ENCODE measurements around the gene CTSH. TPM values are rescaled to one million over a fixed set of nuclear protein-coding genes. Genes with fewer than 3 reads are reported as not detected.

The CTSH gene
- total and polyA plus RNA-seq, 2 of the 13 experiments (the other 11 are each of a cell fraction or from before 2014, with no cell fraction given): 265 to 653 TPM

DNA sequence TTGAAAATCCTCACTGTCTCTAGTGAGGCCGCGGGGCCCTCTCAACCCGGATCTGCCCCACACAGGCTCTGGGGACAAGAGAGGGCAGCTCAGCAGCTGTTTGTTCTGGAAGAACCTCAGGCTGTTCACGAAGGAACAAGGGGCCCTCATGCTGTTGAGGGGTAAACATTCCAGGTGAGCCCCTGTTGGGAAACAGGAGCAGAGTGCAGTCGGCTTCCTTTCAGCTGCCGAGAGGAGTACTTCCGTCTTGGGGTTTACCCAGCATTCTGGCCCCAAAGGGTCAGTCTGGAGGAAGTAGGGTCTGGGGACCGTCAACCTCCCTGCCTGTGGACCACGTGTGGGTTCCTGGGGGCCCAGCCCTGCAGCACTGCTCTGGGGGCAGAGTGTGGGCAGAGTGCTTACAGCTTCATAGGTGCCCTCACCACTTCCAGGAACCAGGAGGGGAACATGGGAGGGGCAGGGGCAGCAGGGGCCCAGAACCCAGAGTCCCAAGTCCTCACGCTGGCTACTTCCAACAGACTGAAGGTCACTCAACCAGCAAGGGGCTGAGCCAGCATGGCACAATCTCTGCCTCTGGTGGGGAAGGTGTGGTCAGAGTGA is 49.2 kb upstream of the CTSH start (continued):
- TF ChIP-seq EZH2 (conservative IDR thresholded peaks at IDR 0.05; ENCODE audit: low read depth, low read length) (no peak), MIER3 (CRISPR knock-in tag; IDR thresholded peaks at IDR 0.05; ENCODE audit: borderline replicate concordance) (peak; percentile 93; the same call in 1 of the 2 replicates), XBP1 (CRISPR knock-in tag; IDR thresholded peaks at IDR 0.05) (no peak), ZSCAN5A (CRISPR knock-in tag; IDR thresholded peaks at IDR 0.05; ENCODE audit: borderline replicate concordance) (no peak; the same call in 1 of the 2 replicates), ZFP37 (CRISPR knock-in tag; IDR thresholded peaks at IDR 0.05; ENCODE audit: borderline replicate concordance) (no peak; the same call in 1 of the 2 replicates), ZNF644 (CRISPR knock-in tag; IDR thresholded peaks at IDR 0.05; ENCODE audit: low read depth) (no peak; the same call in 1 of the 2 replicates), ZFAT (CRISPR knock-in tag; conservative IDR thresholded peaks at IDR 0.05) (no peak), ZBTB2 (CRISPR knock-in tag; IDR thresholded peaks at IDR 0.05; ENCODE audit: low read depth) (0 out of 2 replicates have a peak, but pooled peaks have one; percentile 41), PHF8 (CRISPR knock-in tag; IDR thresholded peaks at IDR 0.05) (peak; percentile 42), PTBP1 (IDR thresholded peaks at IDR 0.05; ENCODE audit: low read depth, low read length, poor library complexity, severe bottlenecking) (no peak), ZNF251 (CRISPR knock-in tag; IDR thresholded peaks at IDR 0.05) (no peak), JDP2 (CRISPR knock-in tag; IDR thresholded peaks at IDR 0.05; ENCODE audit: borderline replicate concordance) (no peak), REXO4 (CRISPR knock-in tag; IDR thresholded peaks at IDR 0.05; ENCODE audit: borderline replicate concordance) (no peak), FOXP1 (IDR thresholded peaks at IDR 0.05) (peak; percentile 87), FOXP1 (CRISPR knock-in tag; IDR thresholded peaks at IDR 0.05) (peak; percentile 98), POLR2G (IDR thresholded peaks at IDR 0.05; ENCODE audit: low read depth, low read length) (peak; percentile 84), ZNF30 (CRISPR knock-in tag; IDR thresholded peaks at IDR 0.05) (no peak)
- TF ChIP-seq, protein P1, sequence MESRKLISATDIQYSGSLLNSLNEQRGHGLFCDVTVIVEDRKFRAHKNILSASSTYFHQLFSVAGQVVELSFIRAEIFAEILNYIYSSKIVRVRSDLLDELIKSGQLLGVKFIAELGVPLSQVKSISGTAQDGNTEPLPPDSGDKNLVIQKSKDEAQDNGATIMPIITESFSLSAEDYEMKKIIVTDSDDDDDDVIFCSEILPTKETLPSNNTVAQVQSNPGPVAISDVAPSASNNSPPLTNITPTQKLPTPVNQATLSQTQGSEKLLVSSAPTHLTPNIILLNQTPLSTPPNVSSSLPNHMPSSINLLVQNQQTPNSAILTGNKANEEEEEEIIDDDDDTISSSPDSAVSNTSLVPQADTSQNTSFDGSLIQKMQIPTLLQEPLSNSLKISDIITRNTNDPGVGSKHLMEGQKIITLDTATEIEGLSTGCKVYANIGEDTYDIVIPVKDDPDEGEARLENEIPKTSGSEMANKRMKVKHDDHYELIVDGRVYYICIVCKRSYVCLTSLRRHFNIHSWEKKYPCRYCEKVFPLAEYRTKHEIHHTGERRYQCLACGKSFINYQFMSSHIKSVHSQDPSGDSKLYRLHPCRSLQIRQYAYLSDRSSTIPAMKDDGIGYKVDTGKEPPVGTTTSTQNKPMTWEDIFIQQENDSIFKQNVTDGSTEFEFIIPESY (CRISPR knock-in tag; IDR thresholded peaks at IDR 0.05): peak; percentile 84
- TF ChIP-seq, protein P2, sequence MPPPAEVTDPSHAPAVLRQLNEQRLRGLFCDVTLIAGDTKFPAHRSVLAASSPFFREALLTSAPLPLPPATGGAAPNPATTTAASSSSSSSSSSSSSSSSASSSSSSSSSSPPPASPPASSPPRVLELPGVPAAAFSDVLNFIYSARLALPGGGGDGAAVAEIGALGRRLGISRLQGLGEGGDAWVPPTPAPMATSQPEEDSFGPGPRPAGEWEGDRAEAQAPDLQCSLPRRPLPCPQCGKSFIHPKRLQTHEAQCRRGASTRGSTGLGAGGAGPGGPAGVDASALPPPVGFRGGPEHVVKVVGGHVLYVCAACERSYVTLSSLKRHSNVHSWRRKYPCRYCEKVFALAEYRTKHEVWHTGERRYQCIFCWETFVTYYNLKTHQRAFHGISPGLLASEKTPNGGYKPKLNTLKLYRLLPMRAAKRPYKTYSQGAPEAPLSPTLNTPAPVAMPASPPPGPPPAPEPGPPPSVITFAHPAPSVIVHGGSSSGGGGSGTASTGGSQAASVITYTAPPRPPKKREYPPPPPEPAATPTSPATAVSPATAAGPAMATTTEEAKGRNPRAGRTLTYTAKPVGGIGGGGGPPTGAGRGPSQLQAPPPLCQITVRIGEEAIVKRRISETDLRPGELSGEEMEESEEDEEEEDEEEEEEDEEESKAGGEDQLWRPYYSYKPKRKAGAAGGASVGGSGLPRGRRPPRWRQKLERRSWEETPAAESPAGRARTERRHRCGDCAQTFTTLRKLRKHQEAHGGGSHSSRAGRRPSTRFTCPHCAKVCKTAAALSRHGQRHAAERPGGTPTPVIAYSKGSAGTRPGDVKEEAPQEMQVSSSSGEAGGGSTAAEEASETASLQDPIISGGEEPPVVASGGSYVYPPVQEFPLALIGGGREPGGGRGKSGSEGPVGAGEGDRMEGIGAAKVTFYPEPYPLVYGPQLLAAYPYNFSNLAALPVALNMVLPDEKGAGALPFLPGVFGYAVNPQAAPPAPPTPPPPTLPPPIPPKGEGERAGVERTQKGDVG (CRISPR knock-in tag; IDR thresholded peaks at IDR 0.05; ENCODE audit: borderline replicate concordance): peak; percentile 94
- TF ChIP-seq, protein P3, sequence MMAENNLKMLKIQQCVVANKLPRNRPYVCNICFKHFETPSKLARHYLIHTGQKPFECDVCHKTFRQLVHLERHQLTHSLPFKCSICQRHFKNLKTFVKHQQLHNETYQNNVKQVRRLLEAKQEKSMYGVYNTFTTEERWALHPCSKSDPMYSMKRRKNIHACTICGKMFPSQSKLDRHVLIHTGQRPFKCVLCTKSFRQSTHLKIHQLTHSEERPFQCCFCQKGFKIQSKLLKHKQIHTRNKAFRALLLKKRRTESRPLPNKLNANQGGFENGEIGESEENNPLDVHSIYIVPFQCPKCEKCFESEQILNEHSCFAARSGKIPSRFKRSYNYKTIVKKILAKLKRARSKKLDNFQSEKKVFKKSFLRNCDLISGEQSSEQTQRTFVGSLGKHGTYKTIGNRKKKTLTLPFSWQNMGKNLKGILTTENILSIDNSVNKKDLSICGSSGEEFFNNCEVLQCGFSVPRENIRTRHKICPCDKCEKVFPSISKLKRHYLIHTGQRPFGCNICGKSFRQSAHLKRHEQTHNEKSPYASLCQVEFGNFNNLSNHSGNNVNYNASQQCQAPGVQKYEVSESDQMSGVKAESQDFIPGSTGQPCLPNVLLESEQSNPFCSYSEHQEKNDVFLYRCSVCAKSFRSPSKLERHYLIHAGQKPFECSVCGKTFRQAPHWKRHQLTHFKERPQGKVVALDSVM (CRISPR knock-in tag; IDR thresholded peaks at IDR 0.05): peak; percentile 72
